IMR-90 (cell line): ENCODE measurements around the gene CD44.

ENCODE experiments used
- CEBPB ChIP-seq: IDR thresholded peaks from 2 replicates; pipeline ENCODE4 v1.6.1; 2012; ENCODE audit warnings: low read depth, low read length, improper control_type of control experiment
- MAZ ChIP-seq: IDR thresholded peaks from 2 replicates; pipeline ENCODE4 v1.6.1; 2012; ENCODE audit warnings: low read depth, mild to moderate bottlenecking, low read length, improper control_type of control experiment, moderate library complexity, borderline replicate concordance
- MXI1 ChIP-seq: IDR thresholded peaks from 2 replicates; pipeline ENCODE4 v1.6.1; 2012; ENCODE audit warnings: low read depth, mild to moderate bottlenecking, low read length, moderate library complexity, borderline replicate concordance
- POLR2A ChIP-seq: IDR thresholded peaks from 2 replicates; pipeline ENCODE4 v1.6.1; 2012; ENCODE audit warnings: mild to moderate bottlenecking, low read depth, low read length
- TF ChIP-seq, protein P1 (sequence below): conservative IDR thresholded peaks from 2 replicates; pipeline ENCODE4 v1.5.1; 2012; ENCODE audit warnings: mild to moderate bottlenecking, low read depth, low read length, improper control_type of control experiment
- TF ChIP-seq, protein P2 (sequence below): fragments of 150-350 bp; IDR thresholded peaks from 2 replicates; pipeline ENCODE4 v1.6.1; 2017; ENCODE audit warnings: mild to moderate bottlenecking, antibody characterized with exemption, low read length, low read depth

DNA sequence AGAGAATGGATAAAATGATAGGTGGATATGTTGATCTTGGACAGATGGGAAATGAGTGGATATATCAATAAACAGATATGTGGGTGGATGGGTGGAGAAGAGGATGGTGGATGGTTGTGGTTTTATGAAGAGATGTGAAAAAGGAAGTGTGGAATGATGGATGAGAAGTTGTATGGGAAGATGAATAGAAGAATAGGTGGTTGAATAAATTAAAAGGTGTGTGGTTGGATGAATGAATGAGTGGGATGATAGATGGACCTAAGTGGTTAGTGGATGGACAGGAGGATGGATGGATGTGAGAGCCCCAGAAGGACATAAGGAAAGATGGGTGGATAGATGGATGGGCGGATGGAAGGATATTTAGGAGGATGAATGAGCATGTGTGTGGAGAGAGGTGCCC lies 913 bp upstream of the CD44 start:
- TF ChIP-seq CEBPB, result no peak
- TF ChIP-seq, protein P1, sequence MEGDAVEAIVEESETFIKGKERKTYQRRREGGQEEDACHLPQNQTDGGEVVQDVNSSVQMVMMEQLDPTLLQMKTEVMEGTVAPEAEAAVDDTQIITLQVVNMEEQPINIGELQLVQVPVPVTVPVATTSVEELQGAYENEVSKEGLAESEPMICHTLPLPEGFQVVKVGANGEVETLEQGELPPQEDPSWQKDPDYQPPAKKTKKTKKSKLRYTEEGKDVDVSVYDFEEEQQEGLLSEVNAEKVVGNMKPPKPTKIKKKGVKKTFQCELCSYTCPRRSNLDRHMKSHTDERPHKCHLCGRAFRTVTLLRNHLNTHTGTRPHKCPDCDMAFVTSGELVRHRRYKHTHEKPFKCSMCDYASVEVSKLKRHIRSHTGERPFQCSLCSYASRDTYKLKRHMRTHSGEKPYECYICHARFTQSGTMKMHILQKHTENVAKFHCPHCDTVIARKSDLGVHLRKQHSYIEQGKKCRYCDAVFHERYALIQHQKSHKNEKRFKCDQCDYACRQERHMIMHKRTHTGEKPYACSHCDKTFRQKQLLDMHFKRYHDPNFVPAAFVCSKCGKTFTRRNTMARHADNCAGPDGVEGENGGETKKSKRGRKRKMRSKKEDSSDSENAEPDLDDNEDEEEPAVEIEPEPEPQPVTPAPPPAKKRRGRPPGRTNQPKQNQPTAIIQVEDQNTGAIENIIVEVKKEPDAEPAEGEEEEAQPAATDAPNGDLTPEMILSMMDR, result no peak
- TF ChIP-seq POLR2A, result no peak
- TF ChIP-seq MXI1, result no peak
- TF ChIP-seq, protein P2, sequence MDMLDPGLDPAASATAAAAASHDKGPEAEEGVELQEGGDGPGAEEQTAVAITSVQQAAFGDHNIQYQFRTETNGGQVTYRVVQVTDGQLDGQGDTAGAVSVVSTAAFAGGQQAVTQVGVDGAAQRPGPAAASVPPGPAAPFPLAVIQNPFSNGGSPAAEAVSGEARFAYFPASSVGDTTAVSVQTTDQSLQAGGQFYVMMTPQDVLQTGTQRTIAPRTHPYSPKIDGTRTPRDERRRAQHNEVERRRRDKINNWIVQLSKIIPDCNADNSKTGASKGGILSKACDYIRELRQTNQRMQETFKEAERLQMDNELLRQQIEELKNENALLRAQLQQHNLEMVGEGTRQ, result no peak
- TF ChIP-seq MAZ, result no peak
